OCI-LY7 (cell line): ENCODE data around the gene EIF2S2. TPM values are rescaled to one million over a fixed set of nuclear protein-coding genes. Genes with fewer than 3 reads are reported as not detected.

ENCODE experiments used
- BruUV-seq: library from RNA; stranded (reverse); fragments of 400-500 nt; replicated peaks from 2 replicates; lab custom pipeline; 2021; lab: Mats Ljungman, UMichigan
- CTCF ChIA-PET: fragments of 300-600 bp; sonication (Branson Sonifier 250); formaldehyde crosslinking; loops from one replicate; lab custom pipeline; 2022; ENCODE audit warnings: antibody characterized with exemption; ENCODE audit not compliant: unreplicated experiment; lab: Charles Lee
- POLR2A ChIA-PET: fragments of 300-600 bp; sonication (Branson Sonifier 250); formaldehyde crosslinking; loops from one replicate; lab custom pipeline; 2022; ENCODE audit warnings: antibody characterized with exemption; lab: Charles Lee
- DNase-seq: peaks from one replicate; pipeline ENCODE4 v3.0.0-alpha.2; 2015; ENCODE audit warnings: low spot score
- H2AFZ ChIP-seq: fragments of 200-600 bp; sonication (generic), shearing (Covaris generic); 2 replicates; pipeline ENCODE4 v1.6.1; 2014; ENCODE audit warnings: mild to moderate bottlenecking, antibody characterized with exemption, low read length, moderate library complexity
- H3K27ac ChIP-seq: fragments of 200-600 bp; sonication (generic); 2 replicates; pipeline ENCODE4 v1.5.1; 2014; ENCODE audit warnings: mixed run types, low read depth, mild to moderate bottlenecking, moderate library complexity, low read length, inconsistent platforms; ENCODE audit not compliant: poor library complexity, severe bottlenecking
- H3K36me3 ChIP-seq: fragments of 200-600 bp; sonication (generic); 2 replicates; pipeline ENCODE4 v1.6.1; 2014; ENCODE audit warnings: mild to moderate bottlenecking, antibody characterized with exemption, low read length, moderate library complexity, mixed read lengths; ENCODE audit not compliant: insufficient read depth
- H3K4me1 ChIP-seq: fragments of 200-600 bp; sonication (generic); 2 replicates; pipeline ENCODE4 v1.5.1; 2014; ENCODE audit warnings: mild to moderate bottlenecking, low read length; ENCODE audit not compliant: insufficient read depth, poor library complexity, severe bottlenecking
- H3K4me2 ChIP-seq: fragments of 200-600 bp; sonication (generic); 2 replicates; pipeline ENCODE4 v1.6.1; 2014; ENCODE audit warnings: mild to moderate bottlenecking, low read length
- H3K4me3 ChIP-seq: fragments of 200-600 bp; sonication (generic); 2 replicates; pipeline ENCODE4 v1.5.1; 2014; ENCODE audit warnings: mild to moderate bottlenecking, low read depth, low read length; ENCODE audit not compliant: poor library complexity, severe bottlenecking
- H3K79me2 ChIP-seq: fragments of 200-600 bp; sonication (generic); 2 replicates; pipeline ENCODE4 v1.6.1; 2016; ENCODE audit warnings: low read depth, mild to moderate bottlenecking, low read length, moderate library complexity, mixed read lengths; ENCODE audit not compliant: insufficient read depth
- H3K9me2 ChIP-seq: fragments of 200-600 bp; sonication (generic); 2 replicates; pipeline ENCODE4 v1.6.1; 2016; ENCODE audit warnings: mild to moderate bottlenecking, low read length, mixed read lengths; ENCODE audit not compliant: insufficient read depth
- H3K9me3 ChIP-seq: fragments of 200-600 bp; sonication (generic); 2 replicates; pipeline ENCODE4 v1.6.1; 2014; ENCODE audit warnings: mild to moderate bottlenecking, mixed run types, low read length, mixed read lengths
- H4K20me1 ChIP-seq: fragments of 200-600 bp; sonication (generic); 2 replicates; pipeline ENCODE4 v1.6.1; 2014; ENCODE audit warnings: mild to moderate bottlenecking, antibody characterized with exemption, low read length, moderate library complexity, mixed read lengths; ENCODE audit not compliant: insufficient read depth
- CTCF ChIP-seq: fragments of 200-600 bp; sonication (generic); conservative IDR thresholded peaks from 2 replicates; pipeline ENCODE4 v1.5.1; 2014; ENCODE audit warnings: mild to moderate bottlenecking, antibody characterized with exemption, low read length, moderate library complexity, mixed read lengths
- EZH2phosphoT487 ChIP-seq: fragments of 200-600 bp; sonication (generic); IDR thresholded peaks from 2 replicates; pipeline ENCODE4 v1.6.1; 2018; ENCODE audit warnings: low read depth, borderline replicate concordance, mild to moderate bottlenecking, mixed run types, antibody characterized with exemption, low read length, moderate library complexity, mixed read lengths
- intact Hi-C: fragments of 100-400 bp; cut with micrococcal nuclease; formaldehyde crosslinking; loops from one replicate; pipeline ENCODE4 v1.10.0; 2022; ENCODE audit not compliant: unreplicated experiment
- total RNA-seq, 2 experiments: library from RNA; depleted of rRNA in 1 of 2; stranded (reverse); fragments of >200 nt in 1 of 2; shearing (Covaris generic) in 1 of 2; gene quantifications; 2 replicates each; pipeline ENCODE4 v1.2.3, GENCODE V29; 2014 to 2022

EIF2S2 gene
- total RNA-seq, 2 experiments from 2014 or later = 104 to 130 TPM

- H4K20me1 ChIP-seq = peaks cover 4% of the 10 kb centered on the region; the same call in 1 of the 2 replicates
- H3K36me3 ChIP-seq = peaks cover 99% of the 10 kb centered on the region
- no peak overlapping the region for H2AFZ ChIP-seq
- no peak overlapping the region for H3K4me3 ChIP-seq
- no peak overlapping the region for H3K4me2 ChIP-seq
- POLR2A ChIA-PET = interaction anchor here (0.6 to 0.9 kb wide), 2 partner anchors 11 to 12 kb away, joined by 3 read pairs; no protein-coding TSS in a partner anchor
- no peak for TF ChIP-seq EZH2phosphoT487
- TF ChIP-seq CTCF = no peak
- H3K9me3 ChIP-seq = no peaks in the 10 kb centered on the region
- BruUV-seq = no TSS peak
- no peak overlapping the region for H3K27ac ChIP-seq
- peaks cover 5% of the 10 kb centered on the region for H3K4me1 ChIP-seq
- CTCF ChIA-PET = no interaction called here
- no peak for DNase-seq
- H3K9me2 ChIP-seq = no peaks in the 10 kb centered on the region
- peaks cover 33% of the 10 kb centered on the region; the same call in 1 of the 2 replicates for H3K79me2 ChIP-seq
- intact Hi-C loops = no loop called here
Observed at GRCh38 chr20:34089655-34090345, 22.2 kb downstream of the EIF2S2 start.

GRCh38 chr20:34089175-34089479 lies 22.9 kb downstream of the EIF2S2 start:
- CTCF ChIA-PET = no interaction called here

More at GRCh38 chr20:34089175-34089479, 22.9 kb downstream of the EIF2S2 start:
- no peaks in the 10 kb centered on the region for H3K9me3 ChIP-seq
- peaks cover 11% of the 10 kb centered on the region for H3K4me1 ChIP-seq
- BruUV-seq = no TSS peak
- no peak overlapping the region for H3K4me2 ChIP-seq
- no peak overlapping the region for H3K27ac ChIP-seq
- H3K36me3 ChIP-seq = peaks cover 99% of the 10 kb centered on the region
- DNase-seq = no peak
- POLR2A ChIA-PET = interaction anchor here (0.9 kb wide), 1 partner anchor 11 kb away, joined by 3 read pairs; no protein-coding TSS in a partner anchor
- no peak overlapping the region for H3K4me3 ChIP-seq
- H3K9me2 ChIP-seq = no peaks in the 10 kb centered on the region
- peaks cover 4% of the 10 kb centered on the region; the same call in 1 of the 2 replicates for H4K20me1 ChIP-seq
- TF ChIP-seq CTCF = no peak
- no peak for TF ChIP-seq EZH2phosphoT487
- intact Hi-C loops = no loop called here
- H3K79me2 ChIP-seq = peaks cover 26% of the 10 kb centered on the region; the same call in 1 of the 2 replicates
- no peak overlapping the region for H2AFZ ChIP-seq
